Activated effector memory CD4-positive, alpha-beta T cell treated with anti-CD3 and anti-CD28 coated beads, Interleukin-2, amount 50 U/mL, for 16 hours (primary cell): ENCODE results near the gene MEGF11.
"Not testable (repeated sequence)": the region's sequence is repeated elsewhere in the genome, so short reads cannot be mapped to it uniquely, and the experiment has no call there.

ENCODE experiments used
- DNase-seq: peaks from one replicate; pipeline ENCODE4 v3.0.0-alpha.2; 2020

Gene MEGF11

DNA sequence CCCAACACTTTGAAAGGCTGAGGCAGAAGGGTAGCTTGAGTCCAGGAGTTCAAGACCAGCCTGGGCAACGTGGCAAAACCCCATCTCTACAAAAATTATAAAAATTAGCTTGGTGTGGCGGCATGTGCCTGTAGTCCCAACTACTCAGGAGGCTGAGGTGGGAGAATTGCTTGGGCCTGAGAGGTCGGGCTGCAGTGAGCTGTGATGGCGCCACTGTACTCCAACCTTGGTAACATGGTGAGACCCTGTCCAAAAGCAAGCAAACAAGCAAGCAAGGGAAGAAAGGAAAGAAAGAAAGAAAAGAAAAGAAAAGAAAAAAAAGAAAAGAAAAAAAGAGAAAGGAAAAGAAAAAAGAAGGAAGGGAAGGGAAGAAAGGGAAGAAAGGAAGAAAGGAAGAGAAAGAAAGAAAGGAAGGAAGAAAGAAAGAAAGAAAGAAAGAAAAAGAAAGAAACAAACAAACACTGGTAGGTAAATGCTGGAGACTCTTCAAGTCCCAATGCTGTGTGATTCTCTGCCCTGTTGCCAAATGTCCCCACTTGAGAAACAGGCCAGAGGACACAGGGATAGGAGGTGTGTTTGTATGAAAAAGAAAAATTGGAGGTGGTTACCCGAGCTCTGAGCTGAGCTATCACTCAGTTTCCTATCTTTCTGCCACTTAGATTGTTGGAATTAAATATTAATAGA, 263.1 kb downstream of the MEGF11 start:
- DNase-seq = no peak

DNA sequence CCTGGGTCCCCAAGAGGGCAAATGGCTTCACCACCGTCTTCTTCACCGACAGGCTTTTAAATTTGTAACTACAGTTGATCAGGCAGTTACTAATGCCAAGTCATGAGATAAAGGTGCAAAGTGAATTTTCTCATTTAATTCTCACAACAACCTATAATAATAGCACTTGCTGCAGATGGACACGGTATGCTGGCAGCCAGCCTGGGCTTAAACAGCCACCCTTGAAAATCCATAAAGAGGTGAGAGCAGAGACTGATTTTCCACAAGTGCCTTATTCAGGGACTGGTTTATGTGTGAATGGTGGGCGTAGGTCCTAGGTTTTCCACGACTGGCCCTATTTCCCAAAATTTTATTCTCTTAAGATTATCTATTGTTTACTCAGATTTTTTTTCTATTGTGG, 266.4 kb downstream of the MEGF11 start:
- DNase-seq = no peak

DNA sequence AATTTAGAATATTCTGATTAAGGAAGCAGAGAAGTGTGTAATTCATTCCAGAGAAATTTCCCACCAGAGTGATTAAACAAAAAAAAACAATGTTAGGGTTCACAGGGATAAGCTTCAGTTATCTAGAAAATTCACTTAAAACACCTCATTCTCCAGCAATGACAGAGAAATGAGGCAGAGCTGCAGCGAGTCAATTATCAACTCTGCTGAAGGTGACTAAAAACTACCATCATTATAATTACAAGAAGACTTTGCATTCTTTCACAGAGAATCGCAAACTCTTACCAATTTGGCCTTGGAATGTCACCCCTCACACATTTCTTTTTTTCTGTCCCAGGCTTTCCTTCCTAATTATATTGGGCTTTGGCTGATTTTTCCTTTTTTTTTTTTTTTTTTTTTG, 267.1 kb downstream of the MEGF11 start:
- no peak for DNase-seq

DNA sequence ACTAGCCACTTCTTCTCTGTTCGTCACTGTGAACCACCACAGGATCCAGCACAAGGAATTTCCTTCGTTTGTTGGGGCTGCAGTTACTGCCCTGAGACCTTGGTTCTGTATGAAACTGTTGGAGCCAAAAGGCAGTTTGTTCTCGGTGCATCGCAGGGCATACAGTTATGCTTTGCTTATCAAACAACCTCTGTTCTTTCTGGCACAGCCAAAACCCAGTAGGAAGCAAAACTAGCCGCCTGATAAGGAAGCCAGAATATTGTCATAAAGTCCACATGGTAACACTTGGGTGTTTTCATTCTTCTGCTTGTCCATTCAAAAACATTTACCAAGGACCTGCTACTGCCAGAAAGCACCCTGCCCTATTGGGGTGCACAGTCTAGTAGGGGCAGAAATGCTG, 268.2 kb downstream of the MEGF11 start:
- no peak for DNase-seq

DNA sequence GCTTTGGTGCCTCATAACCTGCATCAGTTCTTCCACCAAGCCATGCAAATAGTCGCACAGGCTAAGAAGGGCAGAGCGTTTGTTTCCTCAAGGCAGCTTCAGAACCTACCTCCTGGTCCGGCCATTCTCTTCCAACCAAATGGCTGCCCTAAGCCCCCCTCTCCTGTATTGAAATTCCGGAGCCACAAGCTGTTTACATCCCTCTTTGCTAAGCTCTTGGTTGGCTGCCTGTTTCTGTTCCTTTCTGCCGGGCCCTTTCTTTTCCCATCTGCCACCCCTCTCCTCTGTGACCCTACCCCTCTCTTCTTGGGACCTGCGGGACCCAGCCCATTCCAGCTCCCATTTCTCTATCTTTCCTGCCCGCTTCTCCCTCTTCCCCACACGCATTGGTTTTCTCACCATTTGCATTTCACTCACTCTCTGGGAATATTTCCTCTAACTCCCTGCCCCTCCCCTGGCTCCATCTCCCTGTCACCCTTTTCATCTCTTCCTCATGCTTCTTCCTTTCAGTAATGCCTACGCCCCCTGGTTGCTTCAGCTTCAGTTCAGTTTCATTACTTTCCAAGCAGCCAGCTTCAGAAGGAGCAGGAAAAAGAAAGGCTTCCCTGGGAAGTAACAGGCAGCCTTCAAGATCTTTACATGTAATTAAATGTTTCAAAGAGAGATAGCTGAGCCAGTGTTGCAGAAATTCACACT, 270.8 kb downstream of the MEGF11 start:
- DNase-seq = no peak

DNA sequence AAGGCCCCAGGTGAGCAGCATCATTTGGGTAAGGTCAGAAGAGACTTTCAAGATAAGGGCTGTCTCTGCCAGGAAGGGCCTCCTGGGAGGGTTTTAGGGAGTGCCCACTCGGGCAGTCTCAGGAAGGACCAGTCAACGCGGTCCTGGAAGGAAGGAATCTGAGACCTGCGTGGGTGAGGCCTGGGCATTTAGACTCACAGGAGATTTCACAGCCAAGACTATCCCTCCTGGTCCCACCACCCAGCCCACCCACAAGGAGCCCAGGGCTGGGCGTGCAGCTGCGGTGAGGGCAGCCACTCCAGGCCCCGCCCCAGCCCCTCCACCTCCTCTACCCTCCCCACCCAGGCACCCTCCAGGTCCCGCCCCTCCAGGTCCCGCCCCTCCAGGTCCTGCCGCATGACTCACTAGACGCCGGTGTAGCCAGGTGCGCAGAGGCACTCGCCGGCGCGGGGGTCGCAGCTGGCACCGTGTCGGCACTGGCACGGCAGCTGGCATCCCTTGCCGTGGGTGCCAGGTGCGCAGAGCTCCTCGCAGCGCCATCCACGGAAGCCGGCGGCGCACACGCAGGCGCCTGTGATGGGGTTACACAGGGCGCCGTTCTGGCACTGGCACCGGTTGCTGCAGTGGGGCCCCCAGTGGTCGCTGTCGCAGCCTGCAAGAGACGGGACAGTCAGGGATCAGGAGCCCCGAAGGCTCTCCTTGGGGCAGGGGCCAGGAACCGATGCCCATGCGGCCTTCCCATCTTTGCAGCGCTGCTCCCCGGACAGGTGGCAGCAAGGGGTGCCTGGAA, 271.5 kb downstream of the MEGF11 start:
- peak; percentile 84 for DNase-seq

DNA sequence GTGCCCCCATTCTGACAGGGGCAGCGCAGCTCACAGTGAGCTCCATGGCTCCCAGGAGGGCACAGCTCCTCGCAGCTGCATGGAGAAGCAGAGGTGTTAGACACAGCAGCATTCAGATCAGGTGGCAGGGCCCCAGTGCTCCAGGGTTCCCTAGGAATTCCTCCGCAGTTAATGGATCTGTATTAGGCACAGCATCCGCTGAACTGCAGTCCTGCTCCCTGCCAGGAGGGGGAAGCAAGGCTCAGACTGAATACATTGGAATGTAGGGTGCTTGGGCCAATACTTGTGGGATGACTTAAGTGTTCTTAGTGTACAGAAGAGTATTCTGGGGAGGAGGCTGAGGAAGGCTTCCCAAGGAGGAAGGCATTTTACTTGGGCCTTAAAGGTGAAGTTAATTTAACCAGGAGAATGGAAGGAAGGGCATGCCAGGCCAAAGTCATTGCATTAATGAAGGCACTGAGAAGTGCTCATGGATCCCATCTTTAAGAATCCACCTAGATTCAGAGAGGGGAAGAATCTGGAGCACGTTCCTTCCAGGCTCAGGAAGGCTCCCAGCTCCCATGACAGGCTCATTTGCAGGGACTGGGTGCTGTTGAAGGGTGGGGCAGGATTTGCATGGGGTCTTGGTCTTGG, 272.6 kb downstream of the MEGF11 start:
- DNase-seq = no peak

DNA sequence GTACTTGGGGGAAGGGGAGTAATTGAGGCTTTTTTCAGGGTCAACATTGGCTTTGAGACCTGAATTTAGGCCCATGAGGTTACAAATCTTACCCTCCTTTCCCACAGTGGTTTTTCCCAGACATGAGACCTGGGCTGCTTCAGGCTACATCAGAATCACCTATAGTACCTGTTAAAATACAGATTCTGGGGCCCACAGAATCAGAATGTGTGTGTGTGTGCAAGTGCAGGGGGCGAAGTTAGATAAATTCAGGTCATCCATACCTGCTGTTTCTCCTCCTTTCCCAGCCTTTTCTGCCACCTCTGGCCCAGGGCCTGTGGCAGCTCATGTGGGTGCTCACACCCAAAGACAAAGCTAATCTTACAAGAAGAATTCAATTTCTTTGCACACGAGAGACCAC, 273.7 kb downstream of the MEGF11 start:
- DNase-seq = no peak

DNA sequence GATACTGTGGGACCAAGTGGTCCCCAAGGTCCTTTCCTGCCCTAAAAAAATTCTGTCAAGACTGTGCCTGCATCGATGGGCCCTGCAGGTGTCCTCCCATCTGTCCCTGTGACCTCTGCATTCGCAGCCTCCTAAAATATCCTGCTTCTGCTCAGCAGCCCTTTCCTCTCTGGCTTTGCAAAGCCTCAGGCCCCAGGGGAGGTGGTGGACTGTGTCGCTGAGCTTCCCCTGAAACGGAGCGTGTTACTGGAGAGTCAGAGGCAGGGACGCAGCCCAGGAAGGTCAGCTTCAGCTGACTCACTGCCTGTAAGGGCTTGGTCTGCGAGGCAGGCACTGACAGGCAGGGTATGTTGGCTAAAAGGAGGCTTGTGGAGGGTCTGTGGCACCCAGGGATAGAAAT, 274.2 kb downstream of the MEGF11 start:
- no peak for DNase-seq

DNA sequence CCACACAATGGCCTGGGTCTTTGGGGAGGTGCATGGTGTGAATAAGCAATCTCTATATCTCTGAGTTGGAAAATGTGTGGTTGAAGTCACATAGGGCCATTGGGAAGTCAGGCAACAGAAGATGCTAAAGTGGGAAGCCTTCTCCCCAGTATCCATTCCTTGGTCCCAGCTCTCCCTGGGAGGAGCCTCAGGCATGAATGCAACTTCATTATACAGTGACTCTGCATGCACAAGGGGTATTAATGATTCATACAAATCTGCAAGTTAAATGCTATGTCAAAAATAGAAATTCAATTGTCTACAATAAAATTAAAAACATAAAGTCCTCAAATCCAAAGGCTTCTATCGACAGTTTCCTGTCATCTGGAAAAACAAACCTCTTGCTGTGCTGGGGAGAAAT, 275.4 kb downstream of the MEGF11 start:
- DNase-seq = no peak

DNA sequence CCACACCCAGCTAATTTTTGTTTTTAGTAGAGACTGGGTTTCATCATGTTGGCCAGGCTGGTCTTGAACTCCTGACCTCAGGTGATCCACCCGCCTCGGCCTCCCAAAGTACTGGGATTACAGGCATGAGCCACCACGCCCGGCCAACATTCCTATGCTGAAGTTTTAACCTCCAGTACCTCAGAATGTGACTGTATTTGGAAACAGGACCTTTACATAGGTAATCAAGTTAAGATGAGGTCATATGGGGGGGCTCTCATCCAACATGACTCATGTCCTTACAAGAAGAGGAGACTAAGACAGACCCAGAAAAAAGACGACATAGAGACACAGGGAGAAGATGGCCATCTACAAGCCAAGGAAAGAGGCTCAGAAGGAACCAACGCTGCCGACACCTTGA, 277.4 kb downstream of the MEGF11 start:
- not testable (repeated sequence) for DNase-seq

DNA sequence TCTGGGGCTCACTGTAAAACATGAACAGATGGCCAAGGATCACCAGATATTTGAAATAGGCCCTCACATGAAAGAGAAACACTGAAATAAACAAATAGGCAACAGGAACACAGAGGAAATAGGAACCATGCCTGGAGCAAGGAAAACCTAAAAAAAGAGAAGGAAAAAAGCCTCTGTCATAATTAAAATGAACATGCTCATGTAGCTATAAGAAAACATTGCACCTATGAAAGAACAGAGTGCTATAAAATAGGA, 281.9 kb downstream of the MEGF11 start:
- DNase-seq = no peak

DNA sequence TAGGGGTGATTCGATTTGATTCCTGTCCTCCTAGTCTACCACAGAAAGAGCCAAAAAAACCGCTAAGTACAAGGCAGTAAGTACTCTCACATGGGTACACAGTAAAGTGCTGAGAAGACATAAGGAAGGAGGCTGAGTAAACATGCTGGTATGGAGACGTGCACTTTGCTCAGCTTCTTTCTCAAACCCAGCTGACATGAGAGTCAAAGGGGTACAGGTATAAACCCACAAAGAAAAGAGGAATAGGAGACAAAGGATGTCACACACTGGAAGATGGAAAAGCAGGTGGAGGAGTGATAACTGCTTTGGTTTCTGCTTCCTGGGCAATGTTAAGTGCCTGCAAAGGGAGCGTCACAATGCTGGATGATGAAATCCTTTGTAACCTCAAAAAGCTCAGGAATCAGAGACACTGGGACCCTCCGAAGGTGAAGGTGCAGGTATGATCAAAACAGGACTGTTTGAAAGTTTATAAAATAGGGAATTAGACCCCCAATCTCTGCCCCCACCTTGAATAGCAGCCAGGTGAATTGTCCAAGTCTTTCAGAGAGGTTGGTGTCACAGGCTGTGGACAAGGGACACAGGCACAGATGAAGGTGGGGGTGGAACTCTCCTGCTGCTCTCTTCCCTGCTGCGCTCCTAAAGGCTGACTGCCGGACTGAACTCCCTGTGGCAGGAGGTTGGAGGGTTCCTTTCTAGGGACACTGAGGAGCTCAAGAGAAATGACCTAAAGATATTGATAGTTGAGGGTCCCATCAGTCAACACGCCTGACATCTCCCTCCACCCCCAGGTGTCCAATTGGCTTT, 282.4 kb downstream of the MEGF11 start:
- DNase-seq = no peak

DNA sequence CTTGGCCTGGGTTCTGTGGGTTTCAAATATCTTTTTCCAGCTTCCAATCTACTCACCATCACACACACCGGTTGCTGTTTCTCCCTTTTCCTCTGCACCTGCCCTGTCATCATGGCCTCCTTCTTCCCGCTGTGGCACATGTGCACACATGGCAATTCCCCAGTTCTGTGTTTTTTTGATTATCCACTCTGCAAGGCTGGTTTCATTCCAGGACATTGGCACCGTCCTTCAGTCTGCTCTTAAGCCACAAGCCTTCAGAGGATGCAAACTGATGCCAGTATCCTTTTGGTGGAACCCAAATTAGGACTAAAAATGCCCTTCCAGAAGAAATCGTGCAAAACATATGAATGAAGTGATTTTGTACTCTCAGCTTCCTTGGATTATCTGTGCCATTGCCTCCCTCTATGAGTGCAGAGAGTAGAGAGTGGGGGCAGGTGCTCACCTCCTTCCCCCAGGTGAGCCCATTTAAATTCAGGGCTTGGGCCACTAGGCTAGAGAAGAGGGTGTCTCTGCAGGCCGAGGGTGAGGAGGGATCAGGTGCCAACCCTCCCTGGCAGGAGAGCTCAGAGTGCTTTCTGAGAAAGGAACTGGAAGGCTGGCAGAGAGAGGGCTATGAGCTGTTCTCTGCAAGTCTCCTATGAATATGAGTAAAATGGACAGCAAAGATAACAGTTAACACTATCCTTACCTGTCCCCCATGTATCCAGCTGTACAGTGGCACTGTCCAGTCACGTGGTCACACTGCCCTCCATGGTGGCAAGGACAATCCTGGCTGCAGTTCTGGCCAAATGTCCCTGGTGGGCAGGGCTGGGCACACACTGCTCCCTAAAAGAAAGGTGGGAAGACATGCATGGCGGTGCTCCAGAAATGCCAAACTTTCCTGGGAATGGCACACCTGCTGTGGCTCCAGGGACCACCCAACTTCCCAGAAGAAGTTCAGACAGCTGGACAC, 283.4 kb downstream of the MEGF11 start:
- DNase-seq = no peak

DNA sequence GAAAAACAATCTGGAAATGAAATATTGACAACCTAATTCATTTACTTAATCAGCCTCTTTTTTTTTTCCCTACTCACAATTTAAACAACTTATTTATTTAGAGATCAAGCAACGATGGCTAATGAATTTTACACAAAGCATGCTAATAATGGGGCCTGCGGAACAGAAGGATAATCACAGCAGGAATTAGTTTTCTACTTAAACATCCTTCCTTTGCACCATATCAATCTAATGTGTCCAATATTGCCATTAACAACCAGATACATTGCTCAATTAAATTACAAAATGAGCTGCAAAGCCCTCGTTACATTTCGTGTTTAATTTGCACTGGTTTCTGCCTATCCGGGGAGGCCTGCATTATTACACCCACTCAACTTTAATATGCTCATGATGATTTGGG, 285.0 kb downstream of the MEGF11 start:
- no peak for DNase-seq

DNA sequence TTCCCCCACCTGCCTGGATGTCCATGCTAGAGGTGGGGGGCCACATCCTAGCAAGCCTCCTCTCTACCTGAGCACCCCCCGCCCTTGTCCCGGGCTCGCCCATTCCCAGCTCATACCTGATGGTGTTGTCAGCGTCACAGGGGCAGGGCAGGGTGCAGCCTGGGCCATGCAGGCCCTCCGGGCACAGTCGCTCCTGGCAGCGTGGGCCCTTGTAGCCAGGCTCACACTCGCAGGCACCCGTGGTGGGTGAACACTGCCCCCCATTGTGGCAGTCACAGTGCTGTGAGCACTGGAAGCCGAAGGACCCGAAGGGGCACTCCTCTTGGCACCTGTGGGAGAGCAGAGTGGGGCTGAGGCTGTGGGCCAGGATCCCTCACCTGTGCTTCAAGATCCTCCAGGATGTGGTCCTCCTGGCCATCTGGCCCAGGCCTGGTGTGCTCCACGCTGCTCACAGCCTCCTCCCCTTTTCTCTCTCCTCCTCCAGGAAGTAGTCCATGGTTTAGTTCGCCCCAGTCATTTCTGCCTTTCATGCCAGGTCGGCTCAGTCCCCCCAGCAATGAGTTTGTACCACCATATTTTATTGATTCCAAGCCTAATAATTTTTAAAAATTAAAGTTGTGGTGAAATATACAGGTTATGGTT, 288.6 kb downstream of the MEGF11 start:
- no peak for DNase-seq

DNA sequence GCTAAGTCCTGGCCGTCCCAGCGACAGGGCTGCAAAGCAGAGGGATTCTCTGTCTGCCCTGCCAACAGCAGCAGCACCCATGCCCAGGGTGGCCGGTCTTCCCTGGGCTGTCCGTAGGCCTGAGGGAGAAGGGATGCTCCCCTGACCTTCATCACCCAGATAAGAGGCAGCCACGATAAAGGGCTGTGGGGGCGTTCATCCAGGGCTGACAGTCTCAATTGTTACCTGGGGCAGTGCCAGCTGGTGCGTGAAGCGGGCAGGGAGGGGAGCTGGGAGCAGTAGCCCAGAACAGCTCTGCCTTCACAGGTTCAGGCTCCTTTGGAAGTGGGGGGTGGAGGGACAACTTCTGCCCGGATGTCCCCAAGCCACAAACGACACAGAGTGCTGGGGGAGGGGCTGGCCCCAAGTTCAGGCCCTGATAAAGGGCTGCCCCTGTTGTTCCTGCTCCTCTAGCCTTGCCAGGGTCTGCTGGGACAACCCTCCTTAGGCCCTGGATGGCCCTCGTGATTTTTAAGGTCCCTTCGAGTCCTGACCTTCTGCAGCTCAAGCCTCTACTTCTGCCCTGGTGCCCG, 289.6 kb downstream of the MEGF11 start:
- DNase-seq = no peak

DNA sequence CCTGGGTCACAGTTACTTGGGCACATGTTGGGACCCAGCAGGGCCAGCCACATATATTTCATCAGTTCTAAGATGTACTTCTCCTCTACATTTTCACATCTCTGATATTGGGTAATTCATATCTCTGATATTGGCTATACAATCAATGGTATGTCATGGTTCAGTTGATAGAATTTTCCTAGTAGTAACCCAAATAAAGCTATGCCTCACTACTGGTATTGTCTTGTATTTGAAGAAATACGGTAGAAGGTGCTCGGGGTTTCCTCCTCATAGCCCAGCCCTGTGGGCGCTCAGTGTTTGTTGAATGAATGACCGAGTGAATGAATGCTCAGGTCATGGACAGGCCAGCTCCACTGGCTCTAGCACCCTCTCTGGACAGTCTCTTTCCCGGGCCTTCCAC, 290.2 kb downstream of the MEGF11 start:
- DNase-seq = no peak

DNA sequence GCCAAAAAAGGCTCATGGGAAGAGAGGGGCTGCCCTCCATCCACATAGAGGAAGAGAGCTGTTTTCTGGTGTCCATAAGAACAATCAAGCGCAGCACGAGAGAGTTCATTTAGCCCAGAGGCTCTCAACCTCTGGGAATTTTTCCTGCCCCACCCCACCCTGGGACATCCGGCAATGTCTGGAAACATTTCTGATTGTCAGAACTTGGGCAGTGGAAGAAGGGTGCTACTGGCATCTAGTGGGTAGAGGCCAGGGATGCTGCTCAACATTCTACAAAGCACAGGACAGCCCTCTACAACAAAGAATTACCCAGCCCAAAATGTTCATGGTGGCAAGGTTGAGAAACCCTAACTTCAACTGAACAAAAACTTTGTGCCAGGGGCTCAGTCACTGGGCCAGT, 291.4 kb downstream of the MEGF11 start:
- no peak for DNase-seq

DNA sequence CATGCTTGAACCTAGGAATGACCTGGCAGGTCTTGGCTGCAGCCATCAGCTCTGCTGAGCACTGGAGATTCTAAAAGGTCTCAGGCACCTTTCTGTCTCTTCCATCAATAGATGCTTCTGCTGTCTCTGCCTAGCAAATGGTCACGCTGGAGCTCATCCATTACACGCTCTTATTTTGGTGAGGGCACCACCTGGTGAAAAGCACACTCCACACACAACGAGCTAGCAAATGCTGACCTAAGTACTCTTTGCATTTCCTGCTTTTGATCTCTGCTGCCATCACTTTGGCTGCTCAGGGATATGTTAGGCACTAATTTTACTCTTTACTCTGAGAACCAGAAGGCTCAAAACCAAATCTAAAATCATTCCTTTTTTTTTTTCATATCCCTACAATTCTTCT, 293.0 kb downstream of the MEGF11 start:
- DNase-seq = no peak

DNA sequence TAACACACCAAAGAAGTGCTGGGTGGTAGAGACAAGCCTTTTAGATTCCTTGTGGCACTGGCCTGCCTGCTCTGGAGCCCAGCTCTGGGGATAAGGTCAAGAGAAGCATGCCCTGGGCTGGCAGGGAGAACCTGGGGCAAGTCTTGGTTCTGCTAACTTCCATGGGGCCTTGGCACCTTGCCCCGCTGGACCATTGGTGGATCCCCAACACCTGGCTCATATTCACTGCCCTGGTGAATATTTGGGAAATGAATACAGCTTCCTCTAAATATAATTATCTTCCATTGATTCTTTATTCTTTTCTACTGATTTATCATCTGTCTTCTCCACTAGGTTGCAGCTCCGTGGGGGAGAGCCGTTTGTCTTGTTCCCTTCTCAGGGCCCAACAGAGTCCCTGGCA, 294.7 kb downstream of the MEGF11 start:
- DNase-seq = no peak
